IPS-15b (cell line): ENCODE results near the gene RER1.

Experiments
- H3K27me3 ChIP-seq: one replicate; pipeline ENCODE4 v1.6.1; 2013; ENCODE audit warnings: low read length; ENCODE audit not compliant: control insufficient read depth, insufficient read depth
- H3K36me3 ChIP-seq: one replicate; pipeline ENCODE4 v1.6.1; 2013; ENCODE audit warnings: low read length; ENCODE audit not compliant: control insufficient read depth, insufficient read depth
- H3K4me1 ChIP-seq: one replicate; pipeline ENCODE4 v1.6.1; 2013; ENCODE audit warnings: mild to moderate bottlenecking, low read length; ENCODE audit not compliant: control insufficient read depth, insufficient read depth
- H3K4me3 ChIP-seq: one replicate; pipeline ENCODE4 v1.5.1; 2013; ENCODE audit warnings: low read depth, low read length
- H3K9ac ChIP-seq: one replicate; pipeline ENCODE4 v1.6.1; 2013; ENCODE audit warnings: low read depth, mild to moderate bottlenecking, low read length
- H3K9me3 ChIP-seq: one replicate; pipeline ENCODE4 v1.6.1; 2013; ENCODE audit warnings: mild to moderate bottlenecking, low read length; ENCODE audit not compliant: control insufficient read depth, insufficient read depth

The RER1 gene

DNA sequence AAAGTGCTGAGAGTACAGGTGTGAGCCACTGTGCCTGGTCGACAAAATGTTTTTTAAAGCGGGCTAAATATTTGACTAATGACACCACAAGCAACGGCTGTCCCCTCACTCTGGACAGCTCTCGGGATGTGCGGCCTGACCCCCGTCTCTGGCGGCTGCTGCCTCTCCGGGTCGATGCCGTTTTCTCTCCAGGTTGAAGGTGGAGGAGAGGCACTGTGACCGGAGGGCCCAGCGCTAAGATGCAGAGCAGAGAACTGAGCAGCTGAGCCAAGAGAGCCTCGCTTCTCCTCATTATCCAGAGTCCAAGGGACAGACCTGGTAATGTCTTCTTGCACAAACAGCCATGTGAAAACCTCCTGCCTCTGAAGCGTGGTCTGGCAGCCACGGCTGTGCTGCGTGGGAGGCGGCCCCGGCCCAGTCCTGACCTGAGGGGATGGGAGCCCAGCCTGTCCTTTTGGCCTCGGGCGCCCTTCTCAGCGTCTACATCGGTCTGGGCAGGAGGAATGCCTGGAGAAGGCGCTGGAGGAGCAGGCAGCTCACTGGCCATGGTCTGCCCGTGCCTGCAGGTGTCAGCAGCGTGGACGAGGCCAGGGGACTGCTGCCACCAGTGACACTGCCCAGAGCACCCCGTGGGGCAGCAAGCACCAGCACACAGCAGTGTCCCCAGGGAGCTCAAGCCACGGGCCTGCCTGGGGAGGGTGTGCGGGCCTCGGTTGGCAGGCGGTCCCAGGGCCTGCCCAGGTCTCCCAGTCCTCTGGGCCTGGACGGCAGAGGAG, 10.6 kb upstream of the RER1 start:
- Histone ChIP-seq H3K27me3 (no peaks in the 10 kb centered on the region), H3K9ac (no peak overlapping the region), H3K9me3 (no peaks in the 10 kb centered on the region), H3K4me3 (no peak overlapping the region), H3K4me1 (no peaks in the 10 kb centered on the region), H3K36me3 (no peaks in the 10 kb centered on the region)

DNA sequence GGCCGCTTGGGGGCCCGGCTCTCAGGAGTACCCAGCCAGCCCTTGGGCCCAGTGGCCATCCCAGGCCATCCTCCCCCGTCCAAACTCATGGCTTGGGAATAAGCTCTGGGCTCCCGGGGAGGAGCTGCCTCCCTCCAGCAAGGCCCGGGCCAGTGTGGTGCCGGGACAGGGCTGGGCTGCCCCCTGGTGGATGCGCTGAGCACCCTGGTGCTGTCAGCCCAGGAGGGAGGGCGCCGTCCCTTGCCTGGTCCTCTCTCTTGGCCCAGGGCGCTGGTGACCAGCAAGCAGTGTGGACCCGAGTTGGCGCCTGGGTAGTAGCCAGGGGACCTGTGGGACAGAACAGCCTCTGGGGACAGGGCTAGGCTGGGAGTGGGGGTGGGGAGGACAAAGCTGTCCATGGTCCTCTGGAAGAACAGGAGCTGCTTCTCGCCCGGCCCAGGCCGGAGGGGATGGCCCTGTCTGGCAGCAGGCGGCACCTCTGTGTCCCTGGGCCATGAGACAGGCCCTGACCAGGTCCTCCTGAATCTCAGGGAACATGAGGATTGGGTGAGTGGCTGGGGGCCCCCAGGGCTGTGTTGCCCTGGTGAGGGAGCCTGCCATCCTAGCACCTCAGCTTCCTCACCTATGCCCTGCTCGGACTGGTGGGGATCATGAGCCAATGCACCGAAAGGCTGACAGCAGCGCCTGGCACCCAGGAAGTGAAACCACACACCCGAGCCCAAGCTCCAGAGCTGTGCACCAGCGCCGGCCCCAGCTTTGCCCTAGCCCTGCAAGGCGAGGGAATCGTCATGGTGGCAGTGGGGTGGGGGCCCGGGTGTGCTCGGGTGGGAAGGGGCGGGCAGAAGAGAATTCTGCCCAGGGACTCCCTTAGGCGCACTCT, 9.7 kb upstream of the RER1 start:
- Histone ChIP-seq H3K9me3 (no peaks in the 10 kb centered on the region), H3K27me3 (no peaks in the 10 kb centered on the region), H3K9ac (no peak overlapping the region), H3K4me1 (no peaks in the 10 kb centered on the region), H3K36me3 (no peaks in the 10 kb centered on the region), H3K4me3 (no peak overlapping the region)

DNA sequence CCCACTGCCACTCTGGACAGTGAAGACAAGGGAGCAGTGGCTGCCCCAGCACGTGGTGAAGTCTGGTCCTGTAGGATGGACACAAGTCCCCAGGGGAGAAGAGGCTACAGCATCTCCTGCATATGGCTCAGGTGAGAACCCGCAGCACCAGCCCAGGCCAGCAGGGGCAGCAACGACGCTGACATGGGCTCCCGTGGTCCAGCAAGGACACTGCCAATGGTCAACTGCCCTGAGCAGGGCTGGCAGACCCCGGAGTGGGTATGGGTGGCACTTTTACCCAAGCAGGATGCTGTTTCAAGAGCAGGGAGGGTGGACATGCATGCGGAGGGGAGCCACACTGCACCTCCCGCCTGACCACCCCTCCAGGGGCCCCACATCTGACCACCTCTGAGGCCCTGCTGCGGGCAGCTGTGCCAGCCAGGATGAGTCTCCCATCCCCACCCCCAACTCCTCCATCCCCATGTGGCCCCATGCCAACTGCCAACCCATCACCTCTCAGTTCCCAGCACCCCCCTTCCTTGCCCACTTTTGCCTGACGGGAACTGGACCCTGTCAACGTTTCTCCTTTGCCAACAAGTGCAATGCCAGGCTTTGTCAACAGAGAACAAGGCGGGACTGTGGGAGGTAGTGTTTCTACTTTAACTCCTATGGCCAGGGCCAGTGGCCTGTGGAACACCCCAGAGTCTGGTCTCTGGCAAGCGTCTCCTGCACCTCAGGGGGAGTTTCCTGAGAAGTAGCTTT, 8.8 kb upstream of the RER1 start:
- H3K9ac ChIP-seq: no peak overlapping the region

GRCh38 chr1:2383576-2383975, 8.1 kb upstream of the RER1 start:
- H3K9me3 ChIP-seq: no peaks in the 10 kb centered on the region
- no peak overlapping the region for H3K9ac ChIP-seq
- no peaks in the 10 kb centered on the region for H3K4me1 ChIP-seq
- no peaks in the 10 kb centered on the region for H3K36me3 ChIP-seq
- no peak overlapping the region for H3K4me3 ChIP-seq
- H3K27me3 ChIP-seq: no peaks in the 10 kb centered on the region

More for the DNA sequence above, 8.8 kb upstream of the RER1 start:
- Histone ChIP-seq H3K4me1 (no peaks in the 10 kb centered on the region), H3K27me3 (no peaks in the 10 kb centered on the region), H3K36me3 (no peaks in the 10 kb centered on the region), H3K9me3 (no peaks in the 10 kb centered on the region), H3K4me3 (no peak overlapping the region)

DNA sequence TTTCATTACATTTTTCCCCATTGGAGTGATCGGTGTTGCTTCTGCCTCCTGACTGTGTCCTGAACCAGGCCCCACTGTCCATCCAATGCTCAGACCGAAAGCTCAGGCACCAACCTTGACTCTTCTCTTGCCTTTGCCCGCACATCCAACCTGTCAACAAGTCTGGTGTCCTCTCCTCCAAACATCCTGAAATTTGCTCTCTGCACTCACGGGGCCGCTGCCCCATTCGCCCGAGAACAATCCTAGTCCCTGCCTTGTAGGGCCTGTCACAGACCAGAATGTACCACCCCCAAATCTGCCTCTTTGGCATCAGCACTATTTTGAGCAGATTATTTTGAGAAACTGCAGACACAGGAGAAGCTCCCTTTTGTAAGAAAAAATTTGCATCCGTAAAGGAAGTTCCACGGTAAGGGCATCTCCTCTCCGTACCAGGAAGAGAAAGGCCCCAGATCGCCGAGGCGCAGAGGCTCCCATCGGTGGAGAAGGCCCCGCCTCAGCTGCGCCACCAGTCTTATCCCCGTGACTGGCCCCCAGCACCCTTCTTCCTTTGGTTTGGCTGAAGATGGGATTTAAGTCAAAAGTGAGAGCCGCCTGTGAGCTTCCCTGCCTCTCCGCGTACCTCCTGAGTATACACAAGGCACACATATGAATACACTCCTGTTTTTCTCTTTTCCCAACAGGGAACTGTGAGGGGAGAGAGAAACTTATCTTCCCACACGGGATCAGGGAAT, 7.3 kb upstream of the RER1 start:
- no peaks in the 10 kb centered on the region for H3K27me3 ChIP-seq
- no peak overlapping the region for H3K9ac ChIP-seq
- no peaks in the 10 kb centered on the region for H3K9me3 ChIP-seq
- no peaks in the 10 kb centered on the region for H3K36me3 ChIP-seq
- H3K4me1 ChIP-seq: no peaks in the 10 kb centered on the region
- no peak overlapping the region for H3K4me3 ChIP-seq

GRCh38 chr1:2384941-2385481, 6.6 kb upstream of the RER1 start:
- Histone ChIP-seq H3K27me3 (no peaks in the 10 kb centered on the region), H3K9ac (no peak overlapping the region), H3K4me3 (no peak overlapping the region), H3K36me3 (no peaks in the 10 kb centered on the region), H3K9me3 (no peaks in the 10 kb centered on the region), H3K4me1 (no peaks in the 10 kb centered on the region)

DNA sequence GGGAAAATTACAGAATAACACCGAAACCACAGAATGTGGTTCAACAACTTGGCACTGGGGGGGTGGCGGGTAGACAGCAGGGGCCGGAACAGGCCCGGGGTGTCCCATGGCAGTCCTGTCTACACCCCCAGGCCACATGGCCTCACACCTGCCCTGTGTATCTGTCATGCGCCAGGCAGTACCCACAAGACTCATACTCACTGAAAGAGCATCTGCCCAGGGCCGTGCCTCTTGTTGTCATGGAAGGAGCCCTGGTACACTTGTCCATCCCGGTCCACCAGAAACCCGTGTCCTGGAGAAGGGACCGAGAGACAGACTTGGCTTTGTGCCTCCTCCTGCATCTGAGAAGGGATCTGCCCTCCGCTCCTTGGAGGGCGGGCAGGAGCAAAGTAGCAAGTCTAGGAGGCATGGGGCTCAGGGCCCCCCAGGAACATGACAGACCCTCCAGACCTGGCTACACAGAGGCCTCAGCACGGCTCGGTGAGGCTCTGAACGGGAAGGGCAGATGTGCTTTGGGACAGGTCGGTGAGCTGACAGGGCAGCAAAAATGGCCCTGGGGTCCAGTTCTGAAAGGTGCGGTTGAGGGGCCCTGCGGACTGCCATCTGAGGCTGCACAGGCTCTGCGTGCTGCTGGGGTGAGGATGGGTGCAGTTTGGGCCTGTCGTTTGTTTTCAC, 5.9 kb upstream of the RER1 start:
- Histone ChIP-seq H3K9me3 (no peaks in the 10 kb centered on the region), H3K27me3 (no peaks in the 10 kb centered on the region), H3K36me3 (no peaks in the 10 kb centered on the region), H3K4me1 (no peaks in the 10 kb centered on the region), H3K9ac (no peak overlapping the region), H3K4me3 (no peak overlapping the region)

DNA sequence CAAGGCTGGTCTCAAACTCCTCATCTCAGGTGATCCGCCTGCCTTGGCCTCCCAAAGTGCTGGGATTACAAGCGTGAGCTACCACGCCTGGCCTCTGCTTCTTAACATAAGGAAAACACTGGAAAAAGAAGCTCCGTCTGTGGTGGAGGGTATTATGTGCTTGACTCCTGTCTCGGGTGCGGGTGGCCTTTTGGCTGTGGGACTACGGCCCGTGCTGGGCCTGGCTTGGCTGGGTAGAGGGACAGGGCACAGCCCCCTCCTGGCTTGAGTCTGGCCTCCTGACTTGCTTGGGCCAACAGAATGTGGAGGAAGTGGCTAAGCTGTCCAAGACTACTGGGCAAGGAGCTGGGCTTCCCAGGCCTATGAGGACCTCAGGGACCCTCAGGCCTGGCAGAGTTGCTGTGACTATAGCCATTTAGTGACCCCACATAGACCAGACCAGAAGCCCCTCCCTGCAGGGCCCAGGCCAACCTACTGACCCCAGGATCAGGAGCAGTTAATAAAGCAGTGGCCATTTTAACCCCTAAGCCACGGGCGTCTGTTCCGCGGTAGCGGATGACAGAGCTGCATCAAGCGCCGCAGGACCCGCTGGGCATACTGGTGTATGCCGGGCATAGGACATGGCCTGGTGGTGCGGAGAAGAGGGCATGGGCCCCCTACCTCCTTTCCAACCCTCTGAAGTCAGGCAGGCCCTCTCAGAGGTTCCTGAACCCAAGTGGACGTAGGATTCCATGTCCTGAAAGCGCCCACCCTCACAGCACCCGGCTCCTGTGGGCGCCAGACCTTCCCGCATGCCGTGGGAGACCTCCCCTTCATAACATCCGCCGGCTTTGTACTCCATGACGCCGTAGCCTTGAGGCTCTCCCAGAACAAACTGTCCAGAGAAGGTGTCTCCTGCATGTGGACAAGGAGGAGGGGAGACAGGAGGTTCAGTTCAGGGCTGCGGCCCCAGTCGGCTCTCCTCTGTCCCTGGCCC, 4.7 kb upstream of the RER1 start:
- no peaks in the 10 kb centered on the region for H3K27me3 ChIP-seq
- H3K4me1 ChIP-seq: no peaks in the 10 kb centered on the region
- H3K4me3 ChIP-seq: no peak overlapping the region
- H3K36me3 ChIP-seq: no peaks in the 10 kb centered on the region
- no peak overlapping the region for H3K9ac ChIP-seq
- no peaks in the 10 kb centered on the region for H3K9me3 ChIP-seq

DNA sequence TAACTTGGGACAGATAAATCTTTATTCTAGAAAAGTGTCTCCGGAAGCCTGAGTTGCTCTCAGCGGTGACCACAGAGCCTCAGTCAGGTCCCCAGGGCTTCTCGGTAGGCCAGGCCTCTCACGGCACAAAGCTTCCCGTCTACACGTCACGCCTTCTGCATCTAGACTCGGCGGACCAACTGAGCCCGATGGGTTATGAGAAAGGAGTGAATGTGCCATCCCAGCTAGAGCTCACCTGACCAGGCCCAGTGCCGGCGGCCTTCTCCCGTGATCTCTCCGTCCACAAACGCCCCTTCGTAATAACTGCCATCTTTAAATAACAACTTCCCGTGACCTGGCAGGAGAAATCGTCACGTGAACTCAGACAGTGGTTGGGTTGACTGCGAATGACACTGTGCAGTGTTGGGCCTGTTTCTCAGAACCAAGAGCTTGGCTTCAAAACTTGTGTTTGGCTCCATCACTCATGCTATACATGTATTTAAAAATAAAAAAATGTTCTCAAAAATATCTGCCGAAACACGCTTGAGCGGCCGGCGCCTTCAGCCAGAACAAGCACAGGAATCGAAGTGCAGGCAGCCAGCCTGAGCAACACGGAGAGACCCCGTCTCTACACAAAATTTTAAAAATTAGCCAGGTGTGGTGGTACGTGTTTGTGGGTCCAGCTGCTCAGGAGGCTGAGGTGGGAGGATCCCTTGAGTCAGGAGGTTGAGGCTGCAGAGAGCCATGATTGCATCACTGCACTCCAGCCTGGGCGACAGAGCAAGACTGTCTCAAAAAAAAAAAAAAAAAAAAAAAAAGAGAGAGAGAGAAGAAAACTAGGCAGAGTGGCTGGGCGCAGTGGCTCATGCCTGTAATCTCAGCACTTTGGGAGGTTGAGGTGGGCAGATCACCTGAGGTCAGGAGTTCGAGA, 3.4 kb upstream of the RER1 start:
- Histone ChIP-seq H3K9ac (no peak overlapping the region), H3K36me3 (peaks cover 2% of the 10 kb centered on the region), H3K27me3 (no peaks in the 10 kb centered on the region), H3K9me3 (no peaks in the 10 kb centered on the region), H3K4me3 (no peak overlapping the region), H3K4me1 (peaks cover 3% of the 10 kb centered on the region)
